ENCODE measurements around the gene TMEM250. TPM values are rescaled to one million over a fixed set of nuclear protein-coding genes. Genes with fewer than 3 reads are reported as not detected.
A peak's percentile ranks its signal among the peaks of the same experiment; 100 is the strongest.

The TMEM250 gene
- total and polyA plus RNA-seq, 4 donors, result 6.7 to 19.5 (median 17.2) TPM

DNA sequence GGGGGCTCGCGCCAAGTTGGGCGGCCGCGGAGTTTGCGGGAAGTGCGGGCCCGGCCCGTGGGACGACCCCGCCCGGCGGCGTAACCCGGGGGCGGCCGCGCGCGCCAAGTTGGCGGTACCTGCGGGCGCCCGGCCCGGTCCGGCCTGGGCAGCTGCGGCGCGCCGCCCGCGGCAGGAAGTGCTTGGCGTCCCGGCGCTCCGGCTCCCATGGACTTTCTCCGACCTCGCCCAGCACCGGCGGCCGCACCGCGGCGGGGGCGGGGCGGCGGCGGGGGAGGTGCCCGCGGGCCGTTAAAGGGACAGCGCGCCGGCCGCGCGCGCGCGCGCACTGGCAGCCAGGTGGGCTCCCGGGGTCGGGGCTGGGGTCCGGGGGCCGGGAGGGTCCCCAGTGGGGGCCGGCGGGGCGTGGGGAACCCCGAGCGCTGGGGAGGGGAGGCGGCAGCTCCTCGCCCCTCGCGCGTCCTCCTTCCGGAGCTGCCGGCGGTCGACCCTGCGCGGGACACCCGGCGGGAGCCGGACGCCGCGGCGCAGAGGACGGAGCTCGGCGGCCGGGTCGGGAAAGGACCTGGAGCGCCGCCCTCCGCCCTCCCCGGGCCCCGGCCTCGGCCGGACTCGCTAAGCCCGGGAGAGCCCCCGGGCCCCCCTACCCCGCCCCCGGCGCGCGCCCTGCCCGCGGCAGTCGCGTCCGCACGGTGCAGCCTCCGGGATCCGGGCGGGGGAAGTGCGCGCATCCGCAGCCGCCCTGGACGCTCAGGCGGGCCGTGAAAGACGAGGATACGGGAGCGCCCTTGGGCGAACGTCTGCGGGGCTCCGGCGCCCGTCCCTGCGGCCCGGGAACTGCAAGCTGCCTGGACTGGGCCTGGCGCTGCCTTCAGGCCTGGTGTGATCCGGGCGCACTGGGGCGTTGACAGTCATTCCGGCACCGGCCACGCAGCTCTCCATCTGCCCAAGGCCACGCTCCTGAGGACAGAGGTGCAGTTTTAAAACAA, 23.3 kb downstream of the TMEM250 start, which contains the start of gene NACC2:
TSS of gene NACC2 (minus strand) at position 220 of the 989 bp plus-strand sequence. CDS start 44,768 bp downstream, outside the sequence.
- Histone ChIP-seq H3K4me3 (ENCODE audit: low read depth in 1 of 3, low read length in 3 of 3) (peak within 1 kb of the TSS; percentile 51 to 93 (median 80)), H3K27ac (ENCODE audit: low read depth in 1 of 2, low read length in 2 of 2) (peak within 1 kb of the TSS; percentile 75 to 79), H3K27me3 (ENCODE audit: control insufficient read depth in 4 of 4, insufficient read depth in 4 of 4, low read length in 3 of 4) (no peaks in the 10 kb centered on the region), H3K9ac (ENCODE audit: low read depth in 1 of 2, low read length in 2 of 2) (peak within 1 kb of the TSS; percentile 51 to 68), H3K36me3 (ENCODE audit: control insufficient read depth in 4 of 4, insufficient read depth in 3 of 4, low read depth in 1 of 4, low read length in 3 of 4) (no peaks in the 10 kb centered on the region), H3K4me1 (ENCODE audit: control insufficient read depth in 4 of 4, insufficient read depth in 4 of 4, low read length in 3 of 4) (peaks cover 13 to 43% (median 26%) of the 10 kb centered on the region in 4 donors), H3K9me3 (ENCODE audit: control insufficient read depth in 4 of 4, low read length in 3 of 4) (no peaks in the 10 kb centered on the region)
- TF ChIP-seq FOXA2 (IDR thresholded peaks at IDR 0.05) (no peak), YY1 (IDR thresholded peaks at IDR 0.05) (no peak), SP1 (IDR thresholded peaks at IDR 0.05) (no peak), HNF4G (IDR thresholded peaks at IDR 0.05) (no peak), RAD21 (IDR thresholded peaks at IDR 0.05) (no peak), NR2F2 (IDR thresholded peaks at IDR 0.05) (no peak), RXRA (IDR thresholded peaks at IDR 0.05) (no peak), TAF1 (conservative IDR thresholded peaks at IDR 0.05) (no peak), FOXA1 (IDR thresholded peaks at IDR 0.05) (no peak), JUND (IDR thresholded peaks at IDR 0.05) (no peak), GABPA (IDR thresholded peaks at IDR 0.05 in 1 of 2, conservative IDR thresholded peaks at IDR 0.05 in 1 of 2) (no peak), EGR1 (IDR thresholded peaks at IDR 0.05; ENCODE audit: low read depth in 2 of 2) (no peak)
- TF ChIP-seq, protein P1, sequence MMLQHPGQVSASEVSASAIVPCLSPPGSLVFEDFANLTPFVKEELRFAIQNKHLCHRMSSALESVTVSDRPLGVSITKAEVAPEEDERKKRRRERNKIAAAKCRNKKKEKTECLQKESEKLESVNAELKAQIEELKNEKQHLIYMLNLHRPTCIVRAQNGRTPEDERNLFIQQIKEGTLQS (IDR thresholded peaks at IDR 0.05), result no peak
- TF ChIP-seq, protein P2, sequence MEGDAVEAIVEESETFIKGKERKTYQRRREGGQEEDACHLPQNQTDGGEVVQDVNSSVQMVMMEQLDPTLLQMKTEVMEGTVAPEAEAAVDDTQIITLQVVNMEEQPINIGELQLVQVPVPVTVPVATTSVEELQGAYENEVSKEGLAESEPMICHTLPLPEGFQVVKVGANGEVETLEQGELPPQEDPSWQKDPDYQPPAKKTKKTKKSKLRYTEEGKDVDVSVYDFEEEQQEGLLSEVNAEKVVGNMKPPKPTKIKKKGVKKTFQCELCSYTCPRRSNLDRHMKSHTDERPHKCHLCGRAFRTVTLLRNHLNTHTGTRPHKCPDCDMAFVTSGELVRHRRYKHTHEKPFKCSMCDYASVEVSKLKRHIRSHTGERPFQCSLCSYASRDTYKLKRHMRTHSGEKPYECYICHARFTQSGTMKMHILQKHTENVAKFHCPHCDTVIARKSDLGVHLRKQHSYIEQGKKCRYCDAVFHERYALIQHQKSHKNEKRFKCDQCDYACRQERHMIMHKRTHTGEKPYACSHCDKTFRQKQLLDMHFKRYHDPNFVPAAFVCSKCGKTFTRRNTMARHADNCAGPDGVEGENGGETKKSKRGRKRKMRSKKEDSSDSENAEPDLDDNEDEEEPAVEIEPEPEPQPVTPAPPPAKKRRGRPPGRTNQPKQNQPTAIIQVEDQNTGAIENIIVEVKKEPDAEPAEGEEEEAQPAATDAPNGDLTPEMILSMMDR (IDR thresholded peaks at IDR 0.05; ENCODE audit: low read depth, low read length, missing input control), result no peak
- peak; percentile 68 for DNase-seq (ENCODE audit: low spot score)
- 1% methylated on average over 143 of the region's 143 CpGs for WGBS

DNA sequence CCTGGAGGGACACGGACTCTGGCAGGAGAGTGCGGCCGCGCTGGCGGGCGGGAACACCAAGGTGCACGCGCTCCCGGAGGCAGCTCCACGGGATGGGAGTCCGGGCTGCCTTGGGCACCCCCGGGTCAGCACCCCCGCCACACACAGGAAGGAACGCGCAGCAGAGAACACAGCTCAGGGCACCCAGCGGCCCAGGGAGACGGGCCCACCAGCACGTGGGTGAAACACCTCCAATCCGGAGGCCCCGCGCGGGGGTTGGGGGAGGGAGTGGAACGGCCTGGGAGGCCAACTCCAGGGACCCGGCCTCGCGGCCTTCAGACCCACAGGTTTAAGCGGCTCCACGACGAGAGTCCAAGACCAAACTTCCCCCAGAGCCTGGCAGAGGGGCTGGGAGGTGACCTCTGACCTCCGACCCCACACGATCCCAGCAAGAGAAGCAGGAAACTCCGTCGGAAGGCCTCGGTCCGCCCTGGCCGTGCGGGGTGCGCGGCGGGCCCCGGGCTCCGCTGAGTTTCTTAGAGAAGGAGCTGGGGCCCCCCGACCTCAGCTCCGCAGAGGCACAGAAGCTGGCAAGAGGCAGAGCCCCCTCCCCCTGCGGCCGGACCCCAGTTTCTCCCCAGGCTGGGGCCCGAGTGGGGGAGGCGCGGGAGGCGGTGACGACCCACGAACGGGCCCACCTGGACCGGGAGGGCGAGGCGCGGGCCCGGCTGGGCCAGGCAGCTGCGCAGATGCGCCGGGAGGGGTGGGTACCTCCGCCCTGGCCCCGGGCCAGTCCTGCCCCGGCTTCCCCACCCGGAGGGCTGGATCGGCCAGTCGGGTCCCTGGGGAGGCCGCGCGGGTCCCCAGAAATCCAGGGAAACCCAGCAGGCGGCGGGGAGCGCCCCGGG, 24.4 kb downstream of the TMEM250 start:
- H3K4me3 ChIP-seq (ENCODE audit: low read depth in 1 of 3, low read length in 3 of 3), result peak overlapping the region; percentile 51 to 93 (median 80)

More for the DNA sequence above, 24.4 kb downstream of the TMEM250 start:
- Histone ChIP-seq H3K27me3 (ENCODE audit: control insufficient read depth in 4 of 4, insufficient read depth in 4 of 4, low read length in 3 of 4) (no peaks in the 10 kb centered on the region), H3K27ac (ENCODE audit: low read depth in 1 of 2, low read length in 2 of 2) (peak overlapping the region; percentile 75 to 79), H3K36me3 (ENCODE audit: control insufficient read depth in 4 of 4, insufficient read depth in 3 of 4, low read depth in 1 of 4, low read length in 3 of 4) (no peaks in the 10 kb centered on the region), H3K9ac (ENCODE audit: low read depth in 1 of 2, low read length in 2 of 2) (peak overlapping the region; percentile 51 to 68), H3K9me3 (ENCODE audit: control insufficient read depth in 4 of 4, low read length in 3 of 4) (no peaks in the 10 kb centered on the region), H3K4me1 (ENCODE audit: control insufficient read depth in 4 of 4, insufficient read depth in 4 of 4, low read length in 3 of 4) (peaks cover 17 to 50% (median 31%) of the 10 kb centered on the region in 4 donors)
- TF ChIP-seq FOXA2 (IDR thresholded peaks at IDR 0.05) (no peak), NR2F2 (IDR thresholded peaks at IDR 0.05) (peak; percentile 76), RAD21 (IDR thresholded peaks at IDR 0.05) (peak in 1 of 2 donors; percentile 21), RXRA (IDR thresholded peaks at IDR 0.05) (peak; percentile 43 to 44), EGR1 (IDR thresholded peaks at IDR 0.05; ENCODE audit: low read depth in 2 of 2) (no peak), YY1 (IDR thresholded peaks at IDR 0.05) (no peak), HNF4A (conservative IDR thresholded peaks at IDR 0.05) (peak; percentile 42 to 69), SP1 (IDR thresholded peaks at IDR 0.05) (peak; percentile 35), JUND (IDR thresholded peaks at IDR 0.05) (no peak)
- TF ChIP-seq, protein P3, sequence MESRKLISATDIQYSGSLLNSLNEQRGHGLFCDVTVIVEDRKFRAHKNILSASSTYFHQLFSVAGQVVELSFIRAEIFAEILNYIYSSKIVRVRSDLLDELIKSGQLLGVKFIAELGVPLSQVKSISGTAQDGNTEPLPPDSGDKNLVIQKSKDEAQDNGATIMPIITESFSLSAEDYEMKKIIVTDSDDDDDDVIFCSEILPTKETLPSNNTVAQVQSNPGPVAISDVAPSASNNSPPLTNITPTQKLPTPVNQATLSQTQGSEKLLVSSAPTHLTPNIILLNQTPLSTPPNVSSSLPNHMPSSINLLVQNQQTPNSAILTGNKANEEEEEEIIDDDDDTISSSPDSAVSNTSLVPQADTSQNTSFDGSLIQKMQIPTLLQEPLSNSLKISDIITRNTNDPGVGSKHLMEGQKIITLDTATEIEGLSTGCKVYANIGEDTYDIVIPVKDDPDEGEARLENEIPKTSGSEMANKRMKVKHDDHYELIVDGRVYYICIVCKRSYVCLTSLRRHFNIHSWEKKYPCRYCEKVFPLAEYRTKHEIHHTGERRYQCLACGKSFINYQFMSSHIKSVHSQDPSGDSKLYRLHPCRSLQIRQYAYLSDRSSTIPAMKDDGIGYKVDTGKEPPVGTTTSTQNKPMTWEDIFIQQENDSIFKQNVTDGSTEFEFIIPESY (IDR thresholded peaks at IDR 0.05), result no peak
- TF ChIP-seq, protein P4, sequence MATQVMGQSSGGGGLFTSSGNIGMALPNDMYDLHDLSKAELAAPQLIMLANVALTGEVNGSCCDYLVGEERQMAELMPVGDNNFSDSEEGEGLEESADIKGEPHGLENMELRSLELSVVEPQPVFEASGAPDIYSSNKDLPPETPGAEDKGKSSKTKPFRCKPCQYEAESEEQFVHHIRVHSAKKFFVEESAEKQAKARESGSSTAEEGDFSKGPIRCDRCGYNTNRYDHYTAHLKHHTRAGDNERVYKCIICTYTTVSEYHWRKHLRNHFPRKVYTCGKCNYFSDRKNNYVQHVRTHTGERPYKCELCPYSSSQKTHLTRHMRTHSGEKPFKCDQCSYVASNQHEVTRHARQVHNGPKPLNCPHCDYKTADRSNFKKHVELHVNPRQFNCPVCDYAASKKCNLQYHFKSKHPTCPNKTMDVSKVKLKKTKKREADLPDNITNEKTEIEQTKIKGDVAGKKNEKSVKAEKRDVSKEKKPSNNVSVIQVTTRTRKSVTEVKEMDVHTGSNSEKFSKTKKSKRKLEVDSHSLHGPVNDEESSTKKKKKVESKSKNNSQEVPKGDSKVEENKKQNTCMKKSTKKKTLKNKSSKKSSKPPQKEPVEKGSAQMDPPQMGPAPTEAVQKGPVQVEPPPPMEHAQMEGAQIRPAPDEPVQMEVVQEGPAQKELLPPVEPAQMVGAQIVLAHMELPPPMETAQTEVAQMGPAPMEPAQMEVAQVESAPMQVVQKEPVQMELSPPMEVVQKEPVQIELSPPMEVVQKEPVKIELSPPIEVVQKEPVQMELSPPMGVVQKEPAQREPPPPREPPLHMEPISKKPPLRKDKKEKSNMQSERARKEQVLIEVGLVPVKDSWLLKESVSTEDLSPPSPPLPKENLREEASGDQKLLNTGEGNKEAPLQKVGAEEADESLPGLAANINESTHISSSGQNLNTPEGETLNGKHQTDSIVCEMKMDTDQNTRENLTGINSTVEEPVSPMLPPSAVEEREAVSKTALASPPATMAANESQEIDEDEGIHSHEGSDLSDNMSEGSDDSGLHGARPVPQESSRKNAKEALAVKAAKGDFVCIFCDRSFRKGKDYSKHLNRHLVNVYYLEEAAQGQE (IDR thresholded peaks at IDR 0.05), result peak; percentile 24
- 3% methylated on average over 74 of the region's 74 CpGs for WGBS
- peak; percentile 62 for DNase-seq (ENCODE audit: low spot score)

Data from liver (tissue), 9 donors.